K562 (cell line): Measurements from ENCODE around the gene PAX5. TPM values are rescaled to one million over a fixed set of nuclear protein-coding genes. Genes with fewer than 3 reads are reported as not detected.

Experiments used
- ETV6 ChIP-seq, 3 experiments: fragments of 150-350 bp in 1 of 3; sonication (generic) in 1 of 3; formaldehyde crosslinking in 1 of 3; IDR thresholded peaks; 2 replicates each; pipeline versions ENCODE4 v1.6.1 to v1.8.0; 2014 to 2022; ENCODE audit warnings: borderline replicate concordance in 2 of 3, low read depth in 2 of 3, antibody characterized with exemption in 1 of 3, low read length in 1 of 3, mild to moderate bottlenecking in 1 of 3, missing genetic modification reagents in 1 of 3
- GABPB1 ChIP-seq: sonication (generic); formaldehyde crosslinking; IDR thresholded peaks from 2 replicates; pipeline ENCODE4 v1.8.0; 2022; ENCODE audit warnings: mild to moderate bottlenecking, missing genetic modification reagents
- HNRNPL ChIP-seq: fragments of 200-400 bp; formaldehyde crosslinking; IDR thresholded peaks from 2 replicates; pipeline ENCODE4 v1.6.1; 2017; ENCODE audit warnings: low read depth, mild to moderate bottlenecking, low read length
- KAT2B ChIP-seq: IDR thresholded peaks from one replicate; pipeline ENCODE4 v1.6.1; 2012; ENCODE audit warnings: low read depth, mild to moderate bottlenecking, control low read depth, inconsistent platforms, low read length, moderate library complexity
- KDM1A ChIP-seq, 2 experiments: fragments of 450-650 bp; IDR thresholded peaks; 2 replicates each; pipeline ENCODE4 v1.6.1; 2016; ENCODE audit warnings: mild to moderate bottlenecking in 2 of 2
- KDM5B ChIP-seq: fragments of 200-600 bp; sonication (generic); IDR thresholded peaks from 2 replicates; pipeline ENCODE4 v1.6.1; 2012; ENCODE audit warnings: low read depth, mild to moderate bottlenecking, moderate library complexity, low read length, control low read depth, inconsistent platforms; ENCODE audit not compliant: insufficient replicate concordance
- POLR2AphosphoS5 ChIP-seq: IDR thresholded peaks from 2 replicates; pipeline ENCODE4 v1.6.1; 2011; ENCODE audit warnings: mild to moderate bottlenecking, low read depth, low read length, moderate library complexity; ENCODE audit not compliant: control insufficient read depth, insufficient read depth
- SMAD3 ChIP-seq: fragments of 450-650 bp; formaldehyde crosslinking; conservative IDR thresholded peaks from 2 replicates; pipeline ENCODE4 v1.4.0; 2020; ENCODE audit warnings: mild to moderate bottlenecking
- polyA plus RNA-seq, 8 experiments: library from polyadenylated mRNA; depleted of rRNA in 4 of 8; stranded (reverse) in 5 of 8; unstranded in 3 of 8; fragments of >200 nt; fragmentation: Nextera tagmentation in 2 of 8; fragmentation: Illumina TruSeq in 1 of 8; extraction: Ambion mirVana in 2 of 8; extraction: Trizol in 1 of 8; gene quantifications; 2 replicates each; pipeline versions ENCODE4 v1.2.1 to v1.2.3, GENCODE V29; 2011 to 2014; ENCODE audit warnings: inconsistent platforms in 1 of 8, missing spikeins in 1 of 8
- total RNA-seq, 7 experiments: library from RNA; depleted of rRNA in 6 of 7; stranded (reverse); fragments of >200 nt in 6 of 7; fragmentation: Illumina TruSeq in 2 of 7; extraction: Trizol in 2 of 7; gene quantifications; 2 replicates each; pipeline versions ENCODE4 v1.2.1 to v1.2.3, GENCODE V29; 2011 to 2021; ENCODE audit warnings: low replicate concordance in 1 of 7
- TF ChIP-seq, protein P1 (sequence below): fragments of 250-450 bp; sonication (Bioruptor Pico); IDR thresholded peaks from 2 replicates; pipeline ENCODE4 v1.8.0; 2021; ENCODE audit warnings: moderate library complexity, mild to moderate bottlenecking, inconsistent platforms
- TF ChIP-seq, protein P2 (sequence below): fragments of 250-450 bp; sonication (Bioruptor Pico); IDR thresholded peaks from 2 replicates; pipeline ENCODE4 v1.9.0; 2021; ENCODE audit warnings: mild to moderate bottlenecking
- TF ChIP-seq, protein P3 (sequence below), 2 experiments: fragments of 450-650 bp; formaldehyde crosslinking in 1 of 2; IDR thresholded peaks; 2 replicates each; pipeline versions ENCODE4 v1.4.0 to v1.6.1; 2014 to 2020; ENCODE audit warnings: mild to moderate bottlenecking in 2 of 2, borderline replicate concordance in 1 of 2, low read depth in 1 of 2
- TF ChIP-seq, protein P4 (sequence below): sonication (generic); formaldehyde crosslinking; IDR thresholded peaks from 2 replicates; pipeline ENCODE4 v1.8.0; 2022; ENCODE audit warnings: missing genetic modification reagents, mild to moderate bottlenecking, borderline replicate concordance

The PAX5 gene
- total and polyA plus RNA-seq, 9 of the 15 experiments (the other 6 are each of a cell fraction or from before 2014, with no cell fraction given) = 0.03 to 0.09 TPM; not detected in 7

DNA sequence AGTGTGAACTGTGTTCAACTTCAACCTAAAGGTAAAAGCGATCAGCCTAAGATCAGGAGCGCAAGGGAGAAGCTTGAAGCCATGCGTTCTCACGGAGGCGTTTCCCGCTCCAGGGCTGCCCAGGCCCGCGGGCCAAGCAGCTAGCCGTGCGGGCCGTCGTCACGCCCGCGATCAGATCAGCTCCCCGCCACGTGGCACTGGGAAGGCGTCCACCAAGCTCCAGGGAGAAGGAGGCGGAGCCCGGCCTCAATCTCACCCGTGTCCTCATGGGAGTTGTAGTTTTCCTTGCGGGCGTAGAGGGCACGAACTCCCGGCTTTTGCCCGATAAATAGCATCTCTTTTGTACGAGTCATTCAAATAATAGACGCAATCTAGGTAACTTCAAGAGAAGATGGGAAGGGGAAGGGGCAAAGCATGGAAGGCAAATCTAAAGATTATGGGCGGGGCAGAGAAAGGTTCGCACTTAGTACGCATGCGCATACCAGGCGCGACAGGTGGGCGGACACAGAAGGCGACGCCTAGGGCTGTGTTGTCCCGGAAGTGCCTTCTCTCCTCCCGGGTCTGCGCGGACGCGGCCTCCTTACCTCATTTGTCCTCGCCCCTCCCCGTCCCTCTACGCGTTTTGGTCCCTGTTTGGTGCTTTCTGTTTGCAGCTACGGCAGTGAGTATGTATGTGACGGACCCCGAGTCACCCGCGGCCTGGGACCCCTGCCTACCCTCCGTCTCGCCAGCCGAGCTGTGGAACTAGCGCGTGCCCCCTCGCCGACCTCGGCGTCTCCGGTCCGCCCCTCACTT lies 45.5 kb upstream of the PAX5 start (continued):
- TF ChIP-seq, protein P1, sequence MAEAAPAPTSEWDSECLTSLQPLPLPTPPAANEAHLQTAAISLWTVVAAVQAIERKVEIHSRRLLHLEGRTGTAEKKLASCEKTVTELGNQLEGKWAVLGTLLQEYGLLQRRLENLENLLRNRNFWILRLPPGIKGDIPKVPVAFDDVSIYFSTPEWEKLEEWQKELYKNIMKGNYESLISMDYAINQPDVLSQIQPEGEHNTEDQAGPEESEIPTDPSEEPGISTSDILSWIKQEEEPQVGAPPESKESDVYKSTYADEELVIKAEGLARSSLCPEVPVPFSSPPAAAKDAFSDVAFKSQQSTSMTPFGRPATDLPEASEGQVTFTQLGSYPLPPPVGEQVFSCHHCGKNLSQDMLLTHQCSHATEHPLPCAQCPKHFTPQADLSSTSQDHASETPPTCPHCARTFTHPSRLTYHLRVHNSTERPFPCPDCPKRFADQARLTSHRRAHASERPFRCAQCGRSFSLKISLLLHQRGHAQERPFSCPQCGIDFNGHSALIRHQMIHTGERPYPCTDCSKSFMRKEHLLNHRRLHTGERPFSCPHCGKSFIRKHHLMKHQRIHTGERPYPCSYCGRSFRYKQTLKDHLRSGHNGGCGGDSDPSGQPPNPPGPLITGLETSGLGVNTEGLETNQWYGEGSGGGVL = no peak
- no peak for TF ChIP-seq KDM1A (IDR thresholded peaks at IDR 0.05)
- TF ChIP-seq, protein P2, sequence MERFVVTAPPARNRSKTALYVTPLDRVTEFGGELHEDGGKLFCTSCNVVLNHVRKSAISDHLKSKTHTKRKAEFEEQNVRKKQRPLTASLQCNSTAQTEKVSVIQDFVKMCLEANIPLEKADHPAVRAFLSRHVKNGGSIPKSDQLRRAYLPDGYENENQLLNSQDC (CRISPR knock-in tag) = no peak
- TF ChIP-seq, protein P3, sequence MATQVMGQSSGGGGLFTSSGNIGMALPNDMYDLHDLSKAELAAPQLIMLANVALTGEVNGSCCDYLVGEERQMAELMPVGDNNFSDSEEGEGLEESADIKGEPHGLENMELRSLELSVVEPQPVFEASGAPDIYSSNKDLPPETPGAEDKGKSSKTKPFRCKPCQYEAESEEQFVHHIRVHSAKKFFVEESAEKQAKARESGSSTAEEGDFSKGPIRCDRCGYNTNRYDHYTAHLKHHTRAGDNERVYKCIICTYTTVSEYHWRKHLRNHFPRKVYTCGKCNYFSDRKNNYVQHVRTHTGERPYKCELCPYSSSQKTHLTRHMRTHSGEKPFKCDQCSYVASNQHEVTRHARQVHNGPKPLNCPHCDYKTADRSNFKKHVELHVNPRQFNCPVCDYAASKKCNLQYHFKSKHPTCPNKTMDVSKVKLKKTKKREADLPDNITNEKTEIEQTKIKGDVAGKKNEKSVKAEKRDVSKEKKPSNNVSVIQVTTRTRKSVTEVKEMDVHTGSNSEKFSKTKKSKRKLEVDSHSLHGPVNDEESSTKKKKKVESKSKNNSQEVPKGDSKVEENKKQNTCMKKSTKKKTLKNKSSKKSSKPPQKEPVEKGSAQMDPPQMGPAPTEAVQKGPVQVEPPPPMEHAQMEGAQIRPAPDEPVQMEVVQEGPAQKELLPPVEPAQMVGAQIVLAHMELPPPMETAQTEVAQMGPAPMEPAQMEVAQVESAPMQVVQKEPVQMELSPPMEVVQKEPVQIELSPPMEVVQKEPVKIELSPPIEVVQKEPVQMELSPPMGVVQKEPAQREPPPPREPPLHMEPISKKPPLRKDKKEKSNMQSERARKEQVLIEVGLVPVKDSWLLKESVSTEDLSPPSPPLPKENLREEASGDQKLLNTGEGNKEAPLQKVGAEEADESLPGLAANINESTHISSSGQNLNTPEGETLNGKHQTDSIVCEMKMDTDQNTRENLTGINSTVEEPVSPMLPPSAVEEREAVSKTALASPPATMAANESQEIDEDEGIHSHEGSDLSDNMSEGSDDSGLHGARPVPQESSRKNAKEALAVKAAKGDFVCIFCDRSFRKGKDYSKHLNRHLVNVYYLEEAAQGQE (IDR thresholded peaks at IDR 0.05; ENCODE audit: borderline replicate concordance) = 0 out of 2 replicates have a peak, but pooled peaks have one; percentile 3
- TF ChIP-seq, protein P3 (CRISPR knock-in tag; IDR thresholded peaks at IDR 0.05; ENCODE audit: low read depth) = no peak
- TF ChIP-seq KAT2B = no peak
- no peak for TF ChIP-seq HNRNPL
- TF ChIP-seq ETV6 (IDR thresholded peaks at IDR 0.05; ENCODE audit: borderline replicate concordance in 1 of 2, low read depth in 2 of 2, low read length in 1 of 2) = no peak
- 0 out of 2 replicates have a peak, but pooled peaks have one; percentile 53 for TF ChIP-seq ETV6 (CRISPR knock-in tag; IDR thresholded peaks at IDR 0.05; ENCODE audit: borderline replicate concordance)
- TF ChIP-seq KDM5B = peak; percentile 58
- TF ChIP-seq GABPB1 (CRISPR knock-in tag) = peak; percentile 79
- TF ChIP-seq POLR2AphosphoS5 = peak; percentile 63
- no peak for TF ChIP-seq SMAD3 (CRISPR knock-in tag)
- TF ChIP-seq, protein P4, sequence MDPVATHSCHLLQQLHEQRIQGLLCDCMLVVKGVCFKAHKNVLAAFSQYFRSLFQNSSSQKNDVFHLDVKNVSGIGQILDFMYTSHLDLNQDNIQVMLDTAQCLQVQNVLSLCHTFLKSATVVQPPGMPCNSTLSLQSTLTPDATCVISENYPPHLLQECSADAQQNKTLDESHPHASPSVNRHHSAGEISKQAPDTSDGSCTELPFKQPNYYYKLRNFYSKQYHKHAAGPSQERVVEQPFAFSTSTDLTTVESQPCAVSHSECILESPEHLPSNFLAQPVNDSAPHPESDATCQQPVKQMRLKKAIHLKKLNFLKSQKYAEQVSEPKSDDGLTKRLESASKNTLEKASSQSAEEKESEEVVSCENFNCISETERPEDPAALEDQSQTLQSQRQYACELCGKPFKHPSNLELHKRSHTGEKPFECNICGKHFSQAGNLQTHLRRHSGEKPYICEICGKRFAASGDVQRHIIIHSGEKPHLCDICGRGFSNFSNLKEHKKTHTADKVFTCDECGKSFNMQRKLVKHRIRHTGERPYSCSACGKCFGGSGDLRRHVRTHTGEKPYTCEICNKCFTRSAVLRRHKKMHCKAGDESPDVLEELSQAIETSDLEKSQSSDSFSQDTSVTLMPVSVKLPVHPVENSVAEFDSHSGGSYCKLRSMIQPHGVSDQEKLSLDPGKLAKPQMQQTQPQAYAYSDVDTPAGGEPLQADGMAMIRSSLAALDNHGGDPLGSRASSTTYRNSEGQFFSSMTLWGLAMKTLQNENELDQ (CRISPR knock-in tag) = 0 out of 2 replicates have a peak, but pooled peaks have one; percentile 75
